ENCODE measurements around the gene EPS8L3. TPM values are rescaled to one million over a fixed set of nuclear protein-coding genes. Genes with fewer than 3 reads are reported as not detected.

The EPS8L3 gene
- polyA plus RNA-seq, 1 of the 3 experiments (the other 2 are of a cell fraction): not detected

DNA sequence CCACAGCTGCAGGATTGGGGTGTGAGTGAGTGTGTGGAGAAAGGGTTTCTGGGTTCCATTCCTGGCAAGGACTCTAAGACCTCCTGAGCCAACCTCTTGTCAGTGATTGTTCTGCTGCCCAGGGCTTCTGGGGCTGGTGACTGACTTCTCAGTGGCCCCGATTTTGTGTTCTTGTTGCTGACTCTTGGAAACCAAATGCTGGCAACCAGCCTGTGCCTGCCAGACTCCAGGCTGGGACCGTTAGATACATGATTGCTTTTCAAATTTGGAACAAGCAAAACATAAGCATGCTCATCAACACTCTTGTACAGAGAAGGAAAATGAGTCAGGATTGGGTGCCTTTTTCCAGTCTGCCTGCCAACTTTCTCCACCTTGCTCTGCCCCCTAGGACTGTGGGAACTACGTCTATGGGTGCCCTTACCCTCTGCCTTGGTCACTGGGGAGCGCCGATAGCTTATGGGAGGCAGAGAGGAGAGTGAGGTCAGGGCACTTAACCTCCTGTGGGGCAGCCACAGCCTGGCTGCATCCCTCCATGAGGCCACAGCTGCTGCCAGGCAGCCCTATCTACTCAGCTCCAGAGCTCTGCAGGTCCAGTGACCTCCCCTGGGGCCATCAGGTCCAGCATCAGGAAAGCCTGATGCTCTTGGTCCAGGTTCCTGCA, 39.3 kb upstream of the EPS8L3 start:
- Histone ChIP-seq H3K27ac (ENCODE audit: low read depth in 2 of 2, low read length in 1 of 2) (no peak overlapping the region), H2AFZ (ENCODE audit: low read depth) (peak overlapping the region; percentile 4; the same call in 1 of the 2 replicates), H3K4me2 (no peak overlapping the region; the same call in 1 of the 2 replicates)

DNA sequence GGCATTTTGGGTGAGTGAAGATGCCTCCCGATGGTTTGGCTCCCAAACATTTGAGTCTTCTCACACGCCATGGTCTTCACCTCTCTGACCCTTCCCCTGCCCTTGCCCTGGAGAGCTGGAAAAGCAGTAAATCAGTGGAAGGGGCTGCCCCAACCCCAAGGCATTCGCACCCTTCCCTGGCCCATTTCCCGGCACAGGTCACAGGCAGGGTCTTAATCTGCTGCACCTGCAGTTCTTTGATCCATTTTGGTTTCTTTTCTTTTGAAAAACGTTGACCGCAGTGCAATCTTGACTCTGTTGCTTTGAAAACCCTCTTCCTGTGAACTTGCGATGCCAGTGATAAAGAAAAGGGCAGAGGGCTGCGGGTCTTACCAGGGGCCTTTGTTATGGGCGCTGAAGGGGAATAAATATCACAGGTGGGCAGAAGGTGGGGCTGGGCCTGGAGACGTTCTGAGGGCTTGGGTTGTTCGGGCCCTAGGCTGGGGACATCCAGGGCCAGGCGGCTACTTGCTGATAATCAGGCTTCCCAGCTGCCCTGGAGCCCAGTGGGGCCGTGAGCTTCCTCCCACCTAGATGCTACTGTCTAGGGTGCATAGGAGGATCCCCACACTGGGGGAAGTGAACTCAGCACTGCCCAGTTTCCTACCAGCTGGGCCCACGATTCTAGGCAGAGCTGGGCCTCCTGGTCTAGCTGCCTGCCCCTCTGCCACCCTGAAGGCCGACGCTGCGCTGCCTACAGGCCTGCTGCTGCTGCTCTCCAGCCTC, 38.6 kb upstream of the EPS8L3 start:
- Histone ChIP-seq H3K4me3 (ENCODE audit: low read depth in 2 of 2, low read length in 1 of 2) (no peak overlapping the region), H3K79me2 (ENCODE audit: insufficient read depth) (no peaks in the 10 kb centered on the region), H4K20me1 (ENCODE audit: insufficient read depth) (no peaks in the 10 kb centered on the region), H3K27ac (ENCODE audit: low read depth in 2 of 2, low read length in 1 of 2) (no peak overlapping the region), H3K36me3 (replicated peaks in 1 of 2; ENCODE audit: control insufficient read depth in 1 of 2, insufficient read depth in 2 of 2, low read length in 1 of 2) (no peaks in the 10 kb centered on the region), H3K9me3 (no peaks in the 10 kb centered on the region), H2AFZ (ENCODE audit: low read depth) (no peak overlapping the region), H3K9me2 (no peaks in the 10 kb centered on the region), H3K4me2 (no peak overlapping the region), H3F3A (replicated peaks; ENCODE audit: insufficient read depth) (no peaks in the 10 kb centered on the region), H3K4me1 (ENCODE audit: control insufficient read depth in 1 of 2, insufficient read depth in 2 of 2, low read depth in 1 of 2, low read length in 1 of 2) (peaks cover 12 to 29% of the 10 kb centered on the region in 2 experiments; a peak in 3 of 4 replicates), H3K9ac (no peak overlapping the region), H3K27me3 (ENCODE audit: insufficient read depth) (no peaks in the 10 kb centered on the region)
- 97% methylated on average over 12 of the region's 17 CpGs for WGBS (ENCODE audit: low lambda C conversion rate)
- ChIA-PET CTCF (interaction anchor here (1.3 to 3.1 kb wide), 5 partner anchors 15 to 182 kb away, joined by 3 to 26 read pairs (median 4); partner anchors contain the start of gene AHCYL1), POLR2A (no interaction called here)
- no peak for DNase-seq
- TF ChIP-seq, protein P1, sequence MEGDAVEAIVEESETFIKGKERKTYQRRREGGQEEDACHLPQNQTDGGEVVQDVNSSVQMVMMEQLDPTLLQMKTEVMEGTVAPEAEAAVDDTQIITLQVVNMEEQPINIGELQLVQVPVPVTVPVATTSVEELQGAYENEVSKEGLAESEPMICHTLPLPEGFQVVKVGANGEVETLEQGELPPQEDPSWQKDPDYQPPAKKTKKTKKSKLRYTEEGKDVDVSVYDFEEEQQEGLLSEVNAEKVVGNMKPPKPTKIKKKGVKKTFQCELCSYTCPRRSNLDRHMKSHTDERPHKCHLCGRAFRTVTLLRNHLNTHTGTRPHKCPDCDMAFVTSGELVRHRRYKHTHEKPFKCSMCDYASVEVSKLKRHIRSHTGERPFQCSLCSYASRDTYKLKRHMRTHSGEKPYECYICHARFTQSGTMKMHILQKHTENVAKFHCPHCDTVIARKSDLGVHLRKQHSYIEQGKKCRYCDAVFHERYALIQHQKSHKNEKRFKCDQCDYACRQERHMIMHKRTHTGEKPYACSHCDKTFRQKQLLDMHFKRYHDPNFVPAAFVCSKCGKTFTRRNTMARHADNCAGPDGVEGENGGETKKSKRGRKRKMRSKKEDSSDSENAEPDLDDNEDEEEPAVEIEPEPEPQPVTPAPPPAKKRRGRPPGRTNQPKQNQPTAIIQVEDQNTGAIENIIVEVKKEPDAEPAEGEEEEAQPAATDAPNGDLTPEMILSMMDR (IDR thresholded peaks at IDR 0.05): no peak
- TF ChIP-seq EZH2phosphoT487 (IDR thresholded peaks at IDR 0.05; ENCODE audit: borderline replicate concordance, low read depth) (no peak), TEAD4 (IDR thresholded peaks at IDR 0.05; ENCODE audit: borderline replicate concordance, insufficient read depth) (no peak), GATA2 (CRISPR knock-in tag; IDR thresholded peaks at IDR 0.05) (no peak), EP300 (IDR thresholded peaks at IDR 0.05; ENCODE audit: borderline replicate concordance in 1 of 2, low read depth in 1 of 2, low read length in 1 of 2) (no peak), SMC3 (IDR thresholded peaks at IDR 0.05; ENCODE audit: low read depth, low read length) (no peak)

More for the DNA sequence above, 39.3 kb upstream of the EPS8L3 start:
- H3K4me1 ChIP-seq (ENCODE audit: control insufficient read depth in 1 of 2, insufficient read depth in 2 of 2, low read depth in 1 of 2, low read length in 1 of 2): peaks cover 15 to 29% of the 10 kb centered on the region in 2 experiments; a peak in 3 of 4 replicates
- H3K4me3 ChIP-seq (ENCODE audit: low read depth in 2 of 2, low read length in 1 of 2): no peak overlapping the region
- H3K36me3 ChIP-seq (replicated peaks in 1 of 2; ENCODE audit: control insufficient read depth in 1 of 2, insufficient read depth in 2 of 2, low read length in 1 of 2): no peaks in the 10 kb centered on the region
- H3F3A ChIP-seq (replicated peaks; ENCODE audit: insufficient read depth): no peaks in the 10 kb centered on the region
- WGBS (ENCODE audit: low lambda C conversion rate): 85% methylated on average over 4 of the region's 5 CpGs
- no peaks in the 10 kb centered on the region for H4K20me1 ChIP-seq (ENCODE audit: insufficient read depth)
- POLR2A ChIA-PET: interaction anchor here (0.6 kb wide), 1 partner anchor 153 kb away, joined by 3 read pairs; no protein-coding TSS in a partner anchor
- no peak overlapping the region for H3K9ac ChIP-seq
- peak; percentile 51 for DNase-seq
- H3K9me3 ChIP-seq: no peaks in the 10 kb centered on the region
- TF ChIP-seq RFX5 (IDR thresholded peaks at IDR 0.05; ENCODE audit: low read length) (no peak), NFIC (IDR thresholded peaks at IDR 0.05; ENCODE audit: borderline replicate concordance) (0 out of 2 replicates have a peak, but pooled peaks have one; percentile 7), SIN3A (IDR thresholded peaks at IDR 0.05; ENCODE audit: borderline replicate concordance, low read depth, low read length) (no peak)
- CTCF ChIA-PET: interaction anchor here (1.6 to 3.1 kb wide), 3 partner anchors 25 to 182 kb away, joined by 4 to 26 read pairs (median 4); partner anchors contain the start of gene AHCYL1
- no peaks in the 10 kb centered on the region for H3K27me3 ChIP-seq (ENCODE audit: insufficient read depth)
- H3K9me2 ChIP-seq: no peaks in the 10 kb centered on the region
- H3K79me2 ChIP-seq (ENCODE audit: insufficient read depth): no peaks in the 10 kb centered on the region
